Stimulated activated CD8-positive, alpha-beta memory T cell treated with anti-CD3 and anti-CD28 coated beads, Interleukin-7, amount 100 ng/mL, for 48 hours (primary cell): ENCODE data around the gene IGSF23.
"Not testable (repeated sequence)": the region's sequence is repeated elsewhere in the genome, so short reads cannot be mapped to it uniquely, and the experiment has no call there.

Experiments used
- DNase-seq, 2 donors: peaks; one replicate each; pipeline ENCODE4 v3.0.0-alpha.2; 2020; ENCODE audit warnings: low read depth in 1 of 2; ENCODE audit errors: extremely low read depth in 1 of 2

The IGSF23 gene

GRCh38 chr19:44585371-44586133 is 27.8 kb upstream of the IGSF23 start:
- no peak for DNase-seq

GRCh38 chr19:44587963-44588770 is 25.2 kb upstream of the IGSF23 start:
- peak in 1 of 2 donors; percentile 61 for DNase-seq

- DNase-seq: no peak
Measured at GRCh38 chr19:44588771-44589112, 24.6 kb upstream of the IGSF23 start.

GRCh38 chr19:44590245-44591059 is 22.9 kb upstream of the IGSF23 start:
- no peak for DNase-seq

- not testable (repeated sequence) for DNase-seq
Measured at GRCh38 chr19:44591340-44591993, 21.9 kb upstream of the IGSF23 start.

DNA sequence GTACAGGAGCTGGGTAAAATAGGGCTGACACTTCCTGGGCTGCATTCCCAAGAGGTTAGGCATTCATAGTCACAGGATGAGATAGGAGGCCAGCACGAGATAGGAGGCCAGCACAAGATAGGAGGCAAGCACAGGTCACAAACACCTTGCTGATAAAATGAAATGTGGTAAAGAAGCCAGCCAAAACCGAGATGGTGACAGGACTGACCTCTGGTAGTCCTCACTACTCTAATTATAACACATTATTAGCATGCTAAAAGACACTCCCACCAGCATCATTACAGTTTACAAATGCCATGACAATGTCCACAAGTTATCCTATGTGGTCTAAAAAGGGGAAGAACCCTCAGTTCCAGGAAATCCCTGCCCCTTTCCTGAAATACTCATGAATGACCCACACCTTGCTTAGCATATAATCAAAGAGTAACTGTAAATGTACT is 20.9 kb upstream of the IGSF23 start:
- no peak for DNase-seq

- DNase-seq: no peak
Measured at GRCh38 chr19:44593294-44593693, 20.1 kb upstream of the IGSF23 start.

- DNase-seq: not testable (repeated sequence)
Measured at GRCh38 chr19:44593866-44594266, 19.5 kb upstream of the IGSF23 start.

DNA sequence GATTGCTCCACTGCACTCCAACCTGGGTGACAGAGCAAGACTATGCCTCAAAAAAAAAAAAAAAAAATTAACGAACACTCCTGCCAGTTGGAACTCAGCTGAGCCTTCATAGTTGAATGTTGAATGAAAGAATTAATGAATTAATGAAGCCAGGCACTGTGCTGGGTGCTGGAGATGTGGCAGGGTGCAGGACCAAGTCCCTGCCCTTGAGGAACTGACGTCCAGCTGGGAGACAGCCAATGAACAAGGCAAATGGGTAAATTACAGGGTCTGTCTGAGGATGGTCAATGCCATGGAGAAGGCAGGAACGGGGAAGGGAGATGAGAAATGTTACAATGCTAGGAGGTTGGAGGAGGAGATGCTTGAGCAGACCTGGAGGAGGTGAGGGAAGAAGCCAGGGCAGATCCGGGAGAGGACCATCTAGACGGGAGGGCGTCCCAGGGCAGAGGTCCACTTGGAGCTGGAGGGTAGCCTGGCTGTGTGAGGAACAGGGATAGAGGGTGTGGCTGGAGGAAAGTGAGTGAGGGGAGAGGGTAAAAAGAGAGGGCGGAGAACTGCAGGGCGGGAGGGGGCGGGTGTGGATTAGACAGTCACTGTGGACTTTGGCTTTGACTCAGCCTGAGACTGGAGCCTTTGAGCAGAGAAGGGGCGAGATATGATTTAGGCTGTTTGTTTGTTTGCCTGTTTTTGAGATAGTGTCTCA is 16.8 kb upstream of the IGSF23 start:
- no peak for DNase-seq

DNA sequence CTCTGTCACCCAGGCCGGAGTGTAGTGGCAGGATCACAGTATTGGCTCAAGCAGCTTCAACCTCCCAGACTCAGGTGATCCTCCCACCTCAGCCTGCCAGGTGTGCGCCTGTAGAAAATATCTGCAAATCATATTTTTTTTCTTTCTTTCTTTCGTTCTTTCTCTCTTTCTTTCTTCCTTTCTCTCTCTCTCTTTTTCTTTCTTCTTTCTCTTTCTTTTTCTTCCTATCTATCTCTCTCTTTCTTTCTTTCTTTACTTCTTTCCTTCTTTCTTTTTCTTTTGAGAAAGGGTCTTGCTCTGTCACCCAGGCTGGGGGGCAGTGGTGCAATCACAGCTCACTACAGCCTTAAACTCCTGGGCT is 16.3 kb upstream of the IGSF23 start:
- DNase-seq: no peak

GRCh38 chr19:44598355-44598754 is 15.0 kb upstream of the IGSF23 start:
- DNase-seq: no peak

DNA sequence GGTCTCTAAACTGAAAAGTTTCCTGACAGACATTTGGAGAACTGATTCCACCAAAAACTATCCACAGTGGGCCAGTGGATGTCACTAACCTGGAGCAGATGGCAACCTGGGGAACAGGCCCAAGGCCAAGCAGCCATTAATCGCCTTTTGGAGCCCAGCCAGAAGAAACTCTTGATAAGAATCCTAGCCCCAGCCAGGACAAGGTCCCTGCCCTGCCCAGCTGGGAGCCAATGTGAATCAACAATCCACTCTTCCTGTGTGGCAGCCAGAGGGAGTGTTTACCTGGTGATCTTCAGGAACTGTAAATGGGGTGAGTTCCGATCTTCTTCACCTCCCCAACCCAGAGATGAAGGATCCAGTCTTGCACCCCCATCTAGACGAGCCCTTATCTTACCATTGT is 14.5 kb upstream of the IGSF23 start:
- no peak for DNase-seq

GRCh38 chr19:44600466-44600865 is 12.9 kb upstream of the IGSF23 start:
- DNase-seq: no peak

DNA sequence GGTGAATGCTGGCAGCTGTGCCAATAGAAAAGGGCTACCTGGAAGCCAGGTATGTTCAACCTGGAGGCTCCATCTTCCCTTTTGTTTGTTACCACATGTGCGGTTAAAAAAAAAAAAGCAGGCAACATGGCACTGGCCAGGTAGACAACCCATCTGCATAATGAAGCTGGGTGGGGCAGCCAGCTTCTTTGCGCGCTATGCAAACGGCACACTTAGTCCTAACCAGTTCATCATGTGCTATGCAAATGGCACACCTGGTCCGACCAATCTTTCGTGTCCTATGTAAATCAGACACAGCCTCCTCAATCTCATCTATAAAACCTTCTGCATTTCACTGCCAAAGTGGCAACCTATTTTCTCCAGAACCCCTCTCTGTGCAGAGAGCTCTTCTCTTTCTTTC is 11.3 kb upstream of the IGSF23 start:
- no peak for DNase-seq

DNA sequence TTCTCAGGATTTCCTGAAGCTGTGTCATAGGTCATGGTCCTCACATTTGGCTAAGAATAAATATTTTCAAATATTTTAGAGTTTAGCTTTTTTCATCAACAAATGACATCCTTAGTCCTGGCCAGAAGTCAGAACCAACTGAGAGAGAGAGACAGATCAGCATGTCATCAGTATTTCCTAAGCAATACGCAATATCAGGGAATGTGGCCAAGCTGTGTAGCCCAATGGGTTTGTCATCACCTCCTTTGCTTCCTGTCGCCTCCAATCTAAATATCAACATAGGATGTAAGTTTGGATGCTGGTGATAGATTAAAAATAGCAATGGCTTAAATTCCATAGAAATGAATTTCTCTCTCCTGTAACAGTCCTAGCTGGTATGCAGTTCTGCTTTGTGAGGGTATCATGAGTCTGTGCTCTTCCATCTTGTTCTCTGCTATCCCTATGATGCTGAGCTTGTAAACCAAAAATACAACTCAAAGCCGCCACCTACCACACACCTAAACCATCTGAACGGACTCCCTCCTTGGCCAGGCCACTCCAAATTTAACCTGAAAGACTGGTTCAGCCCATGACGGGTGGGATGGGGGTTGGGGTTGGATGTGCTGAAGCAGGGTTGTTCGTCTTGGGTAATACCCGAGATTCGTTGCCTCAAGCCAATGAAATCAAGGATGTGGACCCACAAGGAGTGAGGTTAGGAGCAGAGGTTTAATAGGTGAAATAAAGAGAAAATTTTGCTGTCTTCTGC is 10.0 kb upstream of the IGSF23 start:
- DNase-seq: no peak

- no peak for DNase-seq
Measured at GRCh38 chr19:44604241-44604640, 9.1 kb upstream of the IGSF23 start.

GRCh38 chr19:44605547-44605946 is 7.8 kb upstream of the IGSF23 start:
- DNase-seq: no peak

GRCh38 chr19:44607049-44607448 is 6.3 kb upstream of the IGSF23 start:
- DNase-seq: no peak

DNA sequence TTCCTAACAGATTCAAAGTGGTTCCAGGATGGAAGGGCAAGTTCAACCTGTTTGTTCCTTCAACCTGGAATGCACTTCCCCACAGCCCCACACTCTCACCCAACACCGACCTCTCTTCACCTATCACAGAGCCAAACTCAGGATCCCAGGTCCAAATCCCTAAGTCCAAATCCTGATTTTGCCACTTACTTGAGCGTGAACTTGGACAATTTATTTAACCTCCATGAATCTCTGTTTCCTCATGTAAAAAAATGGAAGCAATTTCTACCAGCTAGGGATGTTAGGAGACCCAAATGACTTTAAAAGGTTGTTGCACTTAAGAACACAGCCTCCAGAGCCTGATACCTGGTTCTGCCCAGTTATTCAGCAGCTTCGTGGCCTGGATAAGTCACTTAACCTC is 5.4 kb upstream of the IGSF23 start:
- no peak for DNase-seq

DNA sequence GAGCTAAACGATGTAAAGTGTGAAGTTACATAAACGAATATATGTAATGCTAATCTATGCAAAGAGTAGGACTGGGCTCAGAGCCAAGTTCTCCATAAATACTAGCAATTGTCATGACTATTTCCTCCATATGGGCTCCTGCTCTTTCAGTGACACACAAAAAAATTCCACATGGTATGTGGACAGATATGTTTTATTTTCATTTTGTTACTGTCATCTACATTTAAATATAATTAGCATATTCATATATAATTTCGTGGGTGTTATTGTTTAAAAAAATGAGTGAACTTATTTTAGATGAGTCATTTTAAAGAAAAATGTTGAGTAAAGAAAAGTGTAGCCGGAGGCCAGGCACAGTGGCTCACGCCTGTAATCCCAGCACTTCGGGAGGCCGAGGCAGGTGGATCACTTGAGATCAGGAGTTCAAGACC is 5.0 kb upstream of the IGSF23 start:
- DNase-seq: no peak
